GM20431 (cell line): Measurements from ENCODE around the gene MTA3.
"Not testable (repeated sequence)": the region's sequence is repeated elsewhere in the genome, so short reads cannot be mapped to it uniquely, and the experiment has no call there.

Experiments used
- in situ Hi-C: fragments of 300-500 bp; cut with MseI, MboI; formaldehyde crosslinking; loops from one replicate; pipeline ENCODE4 v1.15.0; 2020; ENCODE audit warnings: low sequenced_read_pairs; ENCODE audit not compliant: unreplicated experiment

The MTA3 gene

DNA sequence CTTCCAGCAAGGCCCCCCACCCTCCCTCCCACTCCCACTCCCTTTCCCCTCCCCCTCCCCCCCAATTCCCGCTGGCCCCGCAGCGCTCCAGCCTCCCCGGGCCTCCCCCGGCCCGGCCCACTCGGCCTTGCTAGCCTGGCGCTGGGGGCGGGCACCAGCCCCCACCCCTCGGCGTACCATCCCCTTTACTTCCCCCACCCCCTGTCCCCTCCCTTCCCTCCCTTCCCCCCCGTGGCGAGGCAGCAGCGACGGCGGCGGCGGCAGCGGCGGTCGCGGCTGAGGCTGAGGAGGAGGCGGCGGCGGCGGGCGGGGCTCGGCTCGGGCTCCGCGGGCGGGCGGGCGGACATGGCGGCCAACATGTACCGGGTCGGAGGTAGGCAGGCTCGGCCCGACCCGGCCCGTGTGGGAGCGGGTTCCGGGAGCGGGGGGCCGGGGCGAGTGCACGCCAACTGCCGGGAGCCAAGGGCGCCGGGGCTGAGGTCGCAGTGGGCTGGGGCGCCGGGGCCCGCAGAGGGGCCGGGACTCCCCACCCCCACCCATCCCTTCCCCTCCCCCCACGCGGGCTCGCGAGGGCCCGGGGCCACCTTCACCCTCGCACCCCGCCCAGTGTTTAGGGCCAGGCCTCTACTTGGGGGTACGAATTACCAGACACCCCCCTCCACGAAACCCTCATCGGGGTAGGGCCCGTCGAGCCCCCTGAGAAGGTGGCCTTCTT lies at the start of gene MTA3:
Gene MTA3, plus strand, starts transcription at position 232 of the 715 bp plus-strand sequence. Its CDS starts 114 bp downstream, at position 346.
- in situ Hi-C loops, result no loop called here

- in situ Hi-C loops, result loop anchor here (25.0 kb wide), 1 partner anchor 143 kb away; no protein-coding TSS in a partner anchor
Measured at GRCh38 chr2:42519624-42520023, 48.8 kb upstream of the MTA3 start.

- in situ Hi-C loops, result loop anchor here (25.0 kb wide), 1 partner anchor 140 kb away; no protein-coding TSS in a partner anchor
Measured at GRCh38 chr2:42522035-42522434, 46.4 kb upstream of the MTA3 start.

GRCh38 chr2:42523341-42523740 lies 45.1 kb upstream of the MTA3 start:
- in situ Hi-C loops, result loop anchor here (25.0 kb wide), 1 partner anchor 139 kb away; no protein-coding TSS in a partner anchor

- in situ Hi-C loops, result no loop called here
Measured at GRCh38 chr2:42532397-42532796, 36.0 kb upstream of the MTA3 start.

DNA sequence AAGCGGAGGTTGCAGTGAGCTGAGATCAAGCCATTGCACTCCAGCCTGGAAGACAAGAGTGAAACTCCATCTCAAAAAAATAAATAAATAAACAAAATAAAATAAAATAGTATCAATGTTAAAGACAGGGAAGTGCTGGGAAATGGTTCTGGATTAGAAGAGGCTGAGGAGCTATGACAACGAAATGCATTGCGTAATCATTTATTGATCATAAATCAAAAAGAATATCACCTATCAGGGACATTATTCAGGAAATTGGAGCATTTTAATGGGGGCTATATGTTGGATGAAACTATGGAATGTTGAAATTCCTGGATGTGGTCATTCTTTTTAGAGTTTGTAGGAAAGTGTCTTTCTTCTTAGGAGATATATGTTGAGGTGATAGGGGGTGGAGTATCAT lies 30.9 kb upstream of the MTA3 start:
- in situ Hi-C loops, result no loop called here

GRCh38 chr2:42542871-42543270 lies 25.6 kb upstream of the MTA3 start:
- in situ Hi-C loops, result no loop called here

GRCh38 chr2:42545023-42545721 lies 23.3 kb upstream of the MTA3 start:
- in situ Hi-C loops, result no loop called here

GRCh38 chr2:42545841-42546390 lies 22.5 kb upstream of the MTA3 start:
- in situ Hi-C loops, result no loop called here

DNA sequence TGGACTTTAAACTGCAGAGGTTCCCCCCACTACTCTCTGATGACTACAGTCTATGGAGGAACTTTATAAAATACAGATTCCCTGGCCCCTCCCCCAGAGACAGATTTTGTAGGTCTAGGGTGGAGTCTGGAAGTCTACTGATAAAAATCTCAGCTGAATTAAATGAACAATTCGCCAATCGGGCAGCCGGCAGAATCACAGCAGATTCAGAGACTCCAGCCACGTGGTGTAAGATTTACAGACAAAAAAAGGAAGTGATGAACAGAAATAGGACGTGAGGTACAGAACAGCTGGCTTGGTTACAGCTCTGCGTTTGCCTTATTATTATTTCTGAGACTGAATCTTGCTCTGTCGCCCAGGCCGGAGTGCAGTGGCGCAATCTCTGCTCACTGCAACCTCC lies 21.4 kb upstream of the MTA3 start:
- in situ Hi-C loops, result no loop called here

- in situ Hi-C loops, result no loop called here
Measured at GRCh38 chr2:42547446-42548295, 20.8 kb upstream of the MTA3 start.

GRCh38 chr2:42550870-42551269 lies 17.6 kb upstream of the MTA3 start:
- in situ Hi-C loops, result no loop called here

DNA sequence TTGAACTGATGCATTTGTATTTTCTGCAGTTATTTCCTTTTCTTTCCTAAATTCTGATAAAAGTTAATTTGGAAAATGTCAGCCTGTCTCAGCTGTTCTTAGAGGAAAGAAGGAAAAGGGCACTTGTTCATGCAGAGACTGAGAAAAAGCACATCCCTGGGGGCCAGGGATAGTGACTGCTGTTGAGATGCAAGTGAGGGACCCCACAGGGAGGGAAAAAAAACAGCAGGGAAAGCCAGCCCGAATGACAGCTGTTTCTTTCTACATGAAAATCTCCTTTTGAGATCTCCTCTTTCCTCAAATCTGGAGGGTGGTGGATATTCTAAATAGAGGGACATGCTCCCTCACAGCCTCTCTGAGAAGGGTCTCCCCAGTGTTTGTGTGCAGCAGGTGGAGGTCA lies 14.0 kb upstream of the MTA3 start:
- in situ Hi-C loops, result no loop called here

- in situ Hi-C loops, result no loop called here
Measured at GRCh38 chr2:42556315-42556890, 12.0 kb upstream of the MTA3 start.

- in situ Hi-C loops, result no loop called here
Measured at GRCh38 chr2:42557306-42557705, 11.1 kb upstream of the MTA3 start.

DNA sequence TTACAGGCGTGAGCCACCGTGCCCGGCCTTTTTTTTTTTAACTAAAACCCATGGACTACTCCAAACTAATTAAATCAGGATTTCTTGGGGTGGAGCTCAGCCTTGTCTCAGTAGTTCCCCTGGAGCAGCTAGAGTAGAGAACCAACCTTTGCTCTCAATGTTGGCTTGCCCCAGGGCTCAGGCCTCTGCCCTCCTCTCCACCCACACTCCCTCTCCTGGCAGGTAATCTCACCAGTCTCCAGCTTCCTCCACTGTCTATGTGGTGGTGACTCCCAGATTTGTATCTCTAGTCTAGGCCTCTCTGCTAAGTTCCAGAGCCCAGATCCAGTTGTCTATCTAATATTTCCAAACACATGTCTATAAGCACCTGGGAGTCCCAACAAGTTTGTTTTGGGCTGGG lies 9.6 kb upstream of the MTA3 start:
- in situ Hi-C loops, result no loop called here

GRCh38 chr2:42560133-42560532 lies 8.3 kb upstream of the MTA3 start:
- in situ Hi-C loops, result not testable (repeated sequence)

GRCh38 chr2:42560899-42561298 lies 7.5 kb upstream of the MTA3 start:
- in situ Hi-C loops, result no loop called here

DNA sequence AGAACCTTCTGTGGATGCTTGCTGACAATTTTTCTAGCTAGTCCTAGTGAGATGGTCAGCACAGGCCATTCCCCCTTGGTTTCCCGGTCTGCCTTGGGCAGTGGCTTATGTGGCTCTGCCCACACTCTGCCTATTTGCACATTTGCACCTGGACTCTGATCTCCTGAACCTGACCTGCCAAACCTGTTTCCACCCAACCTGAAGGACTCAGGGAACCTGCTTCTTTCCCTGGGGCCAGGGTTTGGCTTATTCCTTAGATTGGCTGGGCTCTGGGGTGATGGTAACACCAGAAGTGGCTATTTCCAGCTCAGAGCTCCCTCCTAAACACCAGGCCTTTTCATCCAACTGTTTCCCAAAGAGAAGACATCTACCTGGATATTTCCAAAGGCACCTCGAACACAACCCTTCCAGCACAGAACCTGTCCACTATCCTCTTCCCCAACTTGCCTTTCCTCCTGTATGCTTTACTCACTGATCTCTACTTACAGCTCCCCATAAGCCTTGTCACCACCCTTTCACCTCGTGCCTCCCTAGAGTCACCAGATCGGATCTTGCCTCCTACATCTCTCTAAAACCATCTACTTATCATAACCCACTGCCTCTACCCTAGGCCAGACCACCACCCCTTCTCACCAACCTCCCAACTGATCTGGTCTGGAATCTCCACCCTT lies 5.8 kb upstream of the MTA3 start:
- in situ Hi-C loops, result no loop called here
